VCaP (cell line): ENCODE data around the gene TPCN2.

Experiments used
- H3K27ac ChIP-seq: fragments of 450-650 bp; 2 replicates; pipeline ENCODE4 v1.5.1; 2017
- TF ChIP-seq, protein P1 (sequence below): fragments of 450-650 bp; conservative IDR thresholded peaks from 2 replicates; pipeline ENCODE4 v1.5.1; 2017; ENCODE audit warnings: mild to moderate bottlenecking, moderate library complexity

TPCN2 gene

DNA sequence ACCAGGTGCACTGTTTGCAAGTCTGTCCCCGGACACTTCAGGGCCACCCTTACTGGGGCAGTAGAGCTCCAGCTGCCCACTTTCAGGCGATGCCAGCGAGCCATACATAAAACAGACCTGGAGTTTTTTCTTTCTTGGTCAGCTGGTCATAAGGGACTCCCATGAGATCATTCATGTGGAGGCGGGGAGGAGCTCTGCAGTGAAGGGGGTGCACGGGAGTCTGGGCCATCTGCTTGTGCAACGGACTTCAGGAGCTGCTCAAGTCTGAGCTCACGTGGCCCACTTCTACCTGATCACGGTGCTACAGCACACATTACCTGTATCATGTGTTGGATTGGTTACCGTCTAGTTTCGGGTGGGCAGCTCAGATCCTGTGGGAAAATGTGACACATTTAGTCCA is 26.5 kb upstream of the TPCN2 start:
- no peak overlapping the region for H3K27ac ChIP-seq
- TF ChIP-seq, protein P1, sequence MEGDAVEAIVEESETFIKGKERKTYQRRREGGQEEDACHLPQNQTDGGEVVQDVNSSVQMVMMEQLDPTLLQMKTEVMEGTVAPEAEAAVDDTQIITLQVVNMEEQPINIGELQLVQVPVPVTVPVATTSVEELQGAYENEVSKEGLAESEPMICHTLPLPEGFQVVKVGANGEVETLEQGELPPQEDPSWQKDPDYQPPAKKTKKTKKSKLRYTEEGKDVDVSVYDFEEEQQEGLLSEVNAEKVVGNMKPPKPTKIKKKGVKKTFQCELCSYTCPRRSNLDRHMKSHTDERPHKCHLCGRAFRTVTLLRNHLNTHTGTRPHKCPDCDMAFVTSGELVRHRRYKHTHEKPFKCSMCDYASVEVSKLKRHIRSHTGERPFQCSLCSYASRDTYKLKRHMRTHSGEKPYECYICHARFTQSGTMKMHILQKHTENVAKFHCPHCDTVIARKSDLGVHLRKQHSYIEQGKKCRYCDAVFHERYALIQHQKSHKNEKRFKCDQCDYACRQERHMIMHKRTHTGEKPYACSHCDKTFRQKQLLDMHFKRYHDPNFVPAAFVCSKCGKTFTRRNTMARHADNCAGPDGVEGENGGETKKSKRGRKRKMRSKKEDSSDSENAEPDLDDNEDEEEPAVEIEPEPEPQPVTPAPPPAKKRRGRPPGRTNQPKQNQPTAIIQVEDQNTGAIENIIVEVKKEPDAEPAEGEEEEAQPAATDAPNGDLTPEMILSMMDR, result no peak

DNA sequence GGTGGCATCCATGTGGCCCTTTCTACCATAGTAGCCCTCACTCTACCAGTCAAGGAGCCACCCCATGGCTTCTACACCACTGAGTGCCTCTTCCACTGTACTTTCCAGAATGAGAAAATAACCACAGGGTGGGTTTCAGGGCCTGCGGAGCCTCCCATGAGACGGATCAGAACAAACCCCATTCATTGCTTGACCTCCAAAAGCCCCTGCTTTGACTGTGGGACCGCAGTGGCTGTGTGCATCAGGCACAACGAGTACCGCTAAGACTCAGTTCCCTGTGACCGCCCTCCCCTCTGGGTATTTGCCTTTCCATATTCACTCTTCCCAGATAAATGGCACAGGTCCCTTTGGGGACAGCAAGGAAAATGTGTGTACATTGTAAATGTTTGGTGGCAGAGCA is 24.2 kb upstream of the TPCN2 start:
- TF ChIP-seq, protein P1, result no peak
- H3K27ac ChIP-seq, result no peak overlapping the region

DNA sequence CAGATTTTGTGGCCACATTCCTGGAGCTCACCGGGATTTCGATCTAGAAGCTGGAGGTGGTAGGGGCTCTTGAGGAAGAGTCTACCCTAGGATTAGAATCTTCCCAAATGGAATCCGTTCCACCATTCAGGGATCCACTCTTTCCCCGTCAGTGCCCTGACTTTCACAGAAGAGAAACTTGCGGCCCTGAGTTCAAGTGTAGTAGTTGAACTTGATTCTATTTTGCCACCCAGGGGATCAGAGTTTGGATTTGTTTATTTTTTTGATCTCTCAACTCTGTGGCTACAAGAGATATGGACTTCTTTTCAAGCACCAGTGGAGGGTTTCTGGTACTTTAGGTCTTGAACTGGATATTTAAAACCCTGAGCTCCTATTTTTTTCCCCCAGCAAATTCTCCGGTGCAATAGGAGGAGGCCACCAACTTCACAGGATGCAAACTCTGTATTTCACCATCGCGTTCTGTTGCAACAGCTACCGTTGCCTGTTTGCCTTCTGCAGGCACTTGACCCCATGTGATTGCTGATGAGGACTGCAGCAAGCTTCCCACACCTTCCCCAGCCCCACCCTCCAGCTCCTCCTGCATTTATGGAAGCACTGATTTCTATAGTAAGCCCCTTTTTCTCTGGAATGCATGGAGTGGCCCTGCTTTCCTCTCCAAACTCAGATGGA is 20.9 kb upstream of the TPCN2 start:
- TF ChIP-seq, protein P1, result no peak
- no peak overlapping the region for H3K27ac ChIP-seq

DNA sequence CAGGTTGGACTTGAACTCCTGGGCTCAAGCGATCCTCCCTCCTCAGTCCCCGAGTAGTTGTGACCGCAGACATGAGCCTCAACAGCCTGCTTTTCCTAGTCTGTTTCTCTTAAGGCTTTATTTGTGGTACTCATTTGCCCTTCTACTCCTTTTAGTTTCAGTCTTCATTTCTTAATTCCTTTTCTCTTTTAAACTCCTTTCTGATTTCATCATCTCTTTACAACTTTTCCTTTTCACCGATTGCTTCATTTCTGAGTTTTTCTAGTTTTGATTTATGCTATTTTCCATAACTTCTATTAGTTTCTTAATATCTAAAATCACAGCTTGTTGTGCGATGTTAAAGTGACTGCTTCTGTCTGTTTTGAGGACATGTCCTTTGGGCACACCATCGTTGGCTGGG is 18.4 kb upstream of the TPCN2 start:
- no peak overlapping the region for H3K27ac ChIP-seq
- TF ChIP-seq, protein P1, result no peak

DNA sequence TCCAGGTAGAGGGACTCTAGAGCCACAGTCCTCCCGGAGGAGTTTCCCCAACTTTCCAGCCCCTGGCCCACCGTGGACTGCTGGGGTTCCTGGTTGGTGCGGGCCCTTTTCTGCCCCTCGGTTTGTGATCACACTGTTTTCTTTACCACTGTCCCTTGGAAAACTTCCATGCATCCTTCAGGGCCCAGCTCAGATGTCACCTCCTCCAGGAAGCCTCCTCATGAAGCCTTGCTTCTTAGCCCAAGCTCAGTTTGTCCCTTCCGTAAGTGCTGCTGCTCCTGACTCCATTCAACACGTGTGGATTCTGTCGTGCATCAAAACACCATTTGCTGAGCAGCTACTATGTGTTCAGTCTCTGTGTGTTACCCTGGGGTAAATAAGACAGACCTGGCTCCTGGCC is 15.9 kb upstream of the TPCN2 start:
- TF ChIP-seq, protein P1, result no peak
- no peak overlapping the region for H3K27ac ChIP-seq

DNA sequence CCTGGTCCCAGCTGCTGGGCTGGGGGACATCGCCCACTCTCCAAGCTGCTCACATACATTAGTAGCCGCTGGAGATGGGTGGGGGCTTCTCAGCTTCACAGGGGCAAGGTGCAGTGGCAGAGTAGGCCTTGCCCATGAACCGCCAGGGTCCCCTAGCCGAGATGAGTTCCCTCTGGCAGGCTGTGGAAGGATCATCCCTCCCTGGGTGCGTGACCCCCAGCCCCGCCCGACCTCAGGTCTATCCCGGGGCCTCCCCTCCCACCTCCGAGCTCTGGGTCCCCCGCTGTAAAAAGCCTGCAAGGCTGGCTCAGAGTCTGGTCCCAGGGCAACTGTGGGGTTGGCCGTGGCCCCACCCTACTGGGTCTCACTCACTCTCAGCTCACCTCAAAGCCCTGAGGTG is 15.3 kb upstream of the TPCN2 start:
- no peak overlapping the region for H3K27ac ChIP-seq
- TF ChIP-seq, protein P1, result no peak

DNA sequence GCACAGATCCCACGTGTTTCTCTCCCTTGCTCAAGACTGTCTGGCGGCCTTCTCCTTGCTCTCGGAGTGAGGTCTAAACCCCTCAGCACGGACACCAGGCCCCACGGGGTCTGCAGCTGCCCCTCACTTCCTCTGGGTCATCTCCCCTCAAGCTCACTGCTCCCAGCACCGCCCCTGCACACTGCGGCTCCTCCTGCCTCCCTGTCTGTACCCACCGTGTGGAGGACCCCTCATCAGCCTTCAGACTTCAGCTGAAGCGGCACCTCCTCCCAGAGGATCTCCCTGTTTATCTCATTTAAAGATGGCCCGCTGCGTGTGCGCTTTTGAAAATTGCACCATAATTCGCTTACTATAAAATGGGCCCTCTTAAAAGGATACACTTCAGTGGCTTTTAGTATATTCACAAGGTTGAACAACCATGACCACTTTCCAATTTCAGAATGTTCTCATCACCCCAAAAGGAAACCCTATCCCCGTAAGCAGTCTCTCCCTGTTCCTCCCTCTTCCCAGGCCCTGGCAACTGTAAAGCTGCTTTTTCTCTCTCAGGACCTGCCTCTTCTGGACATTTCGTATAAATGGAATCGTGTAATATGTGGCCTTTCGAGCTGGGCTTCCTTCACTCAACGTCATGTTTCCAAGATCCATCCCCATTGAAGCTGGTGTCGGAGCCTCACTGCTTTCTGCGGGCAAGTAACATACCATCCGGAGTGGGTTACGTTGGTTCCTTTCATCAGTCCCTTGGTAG is 14.4 kb upstream of the TPCN2 start:
- TF ChIP-seq, protein P1, result no peak
- H3K27ac ChIP-seq, result no peak overlapping the region
